Measurements from ENCODE around the gene TTC27.
"Not testable (repeated sequence)": the region's sequence is repeated elsewhere in the genome, so short reads cannot be mapped to it uniquely, and the experiment has no call there.

TTC27 gene

DNA sequence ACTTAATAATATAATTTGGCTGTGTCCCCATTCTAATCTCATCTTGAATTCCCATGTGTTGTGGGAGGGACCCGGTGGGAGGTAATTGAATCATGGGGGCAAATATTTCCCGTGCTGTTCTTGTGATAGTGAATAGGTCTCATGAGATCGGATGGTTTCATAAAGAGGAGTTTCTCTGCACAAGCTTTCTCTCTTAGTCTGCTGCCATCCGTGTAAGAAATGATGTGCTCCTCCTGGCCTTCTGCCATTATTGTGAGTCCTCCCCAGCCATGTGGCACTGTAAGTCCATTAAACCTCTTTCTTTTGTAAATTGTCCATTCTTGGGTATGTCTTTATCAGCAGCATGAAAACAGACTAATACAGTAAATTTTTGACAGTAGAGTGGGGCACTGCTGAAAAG, 216.4 kb downstream of the TTC27 start:
- in situ Hi-C loops (cut with MboI; ENCODE audit: low sequenced_read_pairs): no loop called here

DNA sequence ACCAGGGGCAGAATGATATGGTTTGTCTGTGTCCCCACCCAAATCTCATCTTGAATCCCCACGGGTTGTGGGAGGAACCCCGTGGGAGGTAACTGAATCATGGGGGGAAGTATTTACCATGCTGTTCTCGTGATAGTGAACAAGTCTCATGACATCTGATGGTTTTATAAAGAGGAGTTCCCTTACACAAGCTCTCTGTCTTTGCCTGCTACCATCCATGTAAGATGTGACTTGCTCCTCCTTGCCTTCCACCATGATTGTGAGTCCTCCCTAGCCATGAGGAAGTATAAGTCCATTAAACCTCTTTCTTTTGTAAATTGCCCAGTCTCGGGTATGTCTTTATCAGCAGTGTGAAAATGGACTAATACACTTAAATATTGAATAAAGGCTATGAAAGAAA, 218.4 kb downstream of the TTC27 start:
- in situ Hi-C loops (cut with MboI; ENCODE audit: low sequenced_read_pairs): not testable (repeated sequence)

DNA sequence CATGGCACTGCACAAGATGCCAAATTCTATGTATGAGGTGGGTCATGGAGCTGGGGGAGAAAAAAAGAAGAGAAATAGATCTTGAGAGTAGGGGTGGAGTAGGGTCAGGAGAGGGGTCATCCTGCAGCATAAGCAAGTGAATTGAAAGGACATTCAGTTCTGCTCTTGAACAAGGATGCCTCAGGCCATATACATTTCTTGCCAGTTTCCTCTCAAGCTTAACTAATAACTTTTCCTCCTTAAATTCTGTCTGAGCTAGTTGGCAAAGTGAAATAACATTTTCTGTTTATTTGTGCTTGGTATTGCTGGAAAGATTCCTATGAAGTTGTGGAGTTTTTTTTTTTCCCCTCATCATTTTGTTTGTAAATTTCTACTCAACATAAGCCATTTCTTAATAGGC, 219.9 kb downstream of the TTC27 start:
- in situ Hi-C loops (cut with MboI; ENCODE audit: low sequenced_read_pairs): no loop called here

DNA sequence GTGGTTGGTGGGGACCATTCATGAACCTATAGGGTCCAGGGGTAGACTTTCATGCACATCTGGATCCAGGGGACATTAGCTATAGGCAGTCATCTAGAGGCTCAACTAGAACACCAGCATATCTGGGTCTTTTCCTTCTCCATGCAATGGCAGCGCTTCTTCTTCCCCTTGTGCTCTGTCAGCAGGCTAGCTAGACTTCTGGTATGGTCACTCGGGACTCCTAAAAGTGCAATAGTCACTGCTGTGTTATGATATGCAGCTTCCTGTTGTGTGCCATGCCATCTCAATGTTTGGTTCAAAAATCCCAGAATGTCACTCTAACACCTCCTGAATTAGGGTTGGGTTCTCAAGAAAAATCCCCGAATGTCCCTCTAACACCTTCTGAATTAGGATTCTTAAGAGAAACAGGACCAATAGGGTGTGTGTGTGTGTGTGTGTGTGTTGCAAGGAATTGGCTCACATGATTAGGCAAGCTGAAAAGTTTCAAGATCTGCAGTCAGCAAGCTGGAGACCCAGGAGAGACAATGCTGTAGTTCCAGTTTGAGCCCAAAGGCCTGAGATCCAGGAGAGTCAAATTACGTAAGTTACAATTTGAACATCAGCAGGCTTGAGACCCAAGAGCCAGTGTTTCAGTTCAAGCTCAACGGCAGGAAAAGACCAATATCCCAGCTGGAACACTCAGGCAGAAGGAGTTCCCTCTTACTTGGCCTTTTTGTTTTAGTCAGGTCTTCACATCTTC, 221.8 kb downstream of the TTC27 start:
- in situ Hi-C loops (cut with MboI; ENCODE audit: low sequenced_read_pairs): no loop called here

DNA sequence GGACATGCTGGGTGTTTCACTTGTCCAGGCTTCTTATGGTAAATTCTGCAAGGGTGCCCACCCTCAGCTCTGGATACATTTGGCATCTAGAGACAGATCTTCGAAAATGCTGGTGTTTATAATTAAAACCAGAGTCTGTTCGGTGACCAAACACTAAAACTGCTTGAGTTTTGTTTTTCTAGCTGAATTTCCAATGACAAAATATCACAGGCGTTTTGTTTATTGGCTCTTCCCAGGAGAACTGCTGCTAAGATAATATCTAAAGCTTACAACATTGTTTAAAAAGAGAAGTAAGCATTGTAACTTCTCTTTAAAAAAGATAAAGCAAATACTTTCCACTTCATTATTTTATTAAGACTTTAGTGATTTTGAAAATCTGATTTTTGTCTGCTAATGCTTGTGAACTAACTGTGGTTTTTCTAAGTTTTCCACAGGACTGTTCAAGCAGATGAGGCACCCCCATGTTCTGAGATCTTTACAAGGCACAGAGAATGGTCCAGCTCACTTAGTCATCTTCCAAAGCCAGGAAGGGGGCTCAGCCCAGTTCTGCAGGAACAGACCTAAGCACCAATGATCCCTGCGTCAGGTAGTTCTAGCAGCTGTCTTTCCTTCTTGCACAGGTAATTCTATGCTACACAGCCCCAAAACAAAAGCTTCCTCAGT, 224.1 kb downstream of the TTC27 start:
- in situ Hi-C loops (cut with MboI; ENCODE audit: low sequenced_read_pairs): no loop called here

DNA sequence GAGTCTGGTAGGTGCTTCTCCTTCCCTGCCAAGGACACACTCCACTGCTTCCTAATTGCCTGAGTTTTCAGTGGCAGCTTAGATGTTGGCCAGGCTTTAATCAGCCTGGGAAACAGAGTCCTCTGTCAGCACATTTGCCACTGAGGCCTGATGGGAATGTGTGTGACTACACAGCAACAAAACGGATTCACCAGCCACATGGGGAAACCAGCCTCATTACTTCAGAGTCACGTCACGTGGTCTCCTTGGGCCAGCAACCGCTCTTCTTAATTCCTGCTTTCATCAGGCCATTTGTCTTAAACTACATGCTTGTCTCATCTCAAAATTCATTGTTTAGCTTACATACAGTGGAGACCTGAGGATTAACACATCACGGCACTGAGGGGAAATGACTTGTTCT, 225.0 kb downstream of the TTC27 start:
- in situ Hi-C loops (cut with MboI; ENCODE audit: low sequenced_read_pairs): no loop called here

DNA sequence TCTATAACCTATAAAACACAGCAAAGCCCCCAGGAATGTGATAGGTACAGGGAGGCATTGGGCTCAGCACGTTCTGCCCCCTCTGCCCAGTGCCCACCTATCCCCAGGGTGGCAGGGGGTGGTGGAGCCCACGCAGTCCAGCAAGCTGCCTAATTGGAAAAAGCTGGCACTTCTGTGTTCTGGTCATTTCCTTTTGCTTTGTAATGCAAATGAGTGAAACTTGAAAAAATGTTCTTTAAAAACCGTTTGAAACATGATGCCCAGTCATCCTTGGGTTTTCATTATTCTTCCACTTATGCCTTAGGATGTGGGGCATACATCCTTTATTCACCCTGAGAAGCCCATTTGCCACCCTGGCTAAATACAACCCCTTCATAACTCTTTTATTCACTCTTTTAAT, 229.0 kb downstream of the TTC27 start:
- in situ Hi-C loops (cut with MboI; ENCODE audit: low sequenced_read_pairs): no loop called here

DNA sequence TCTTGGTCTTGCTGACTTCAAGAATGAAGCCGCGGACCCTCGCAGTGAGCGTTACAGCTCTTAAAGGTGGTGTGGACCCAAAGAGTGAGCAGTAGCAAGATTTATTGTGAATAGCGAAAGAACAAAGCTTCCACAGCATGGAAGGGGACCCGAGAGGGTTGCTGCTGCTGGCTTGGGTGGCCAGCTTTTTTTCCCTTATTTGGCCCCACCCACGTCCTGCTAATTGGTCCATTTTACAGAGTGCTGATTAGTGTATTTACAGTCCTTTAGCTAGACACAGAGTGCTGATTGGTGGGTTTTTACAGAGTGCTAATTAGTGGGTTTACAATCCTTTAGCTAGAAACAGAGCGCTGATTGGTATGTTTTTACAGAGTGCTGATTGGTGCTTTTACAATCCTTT, 230.9 kb downstream of the TTC27 start:
- in situ Hi-C loops (cut with MboI; ENCODE audit: low sequenced_read_pairs): no loop called here

DNA sequence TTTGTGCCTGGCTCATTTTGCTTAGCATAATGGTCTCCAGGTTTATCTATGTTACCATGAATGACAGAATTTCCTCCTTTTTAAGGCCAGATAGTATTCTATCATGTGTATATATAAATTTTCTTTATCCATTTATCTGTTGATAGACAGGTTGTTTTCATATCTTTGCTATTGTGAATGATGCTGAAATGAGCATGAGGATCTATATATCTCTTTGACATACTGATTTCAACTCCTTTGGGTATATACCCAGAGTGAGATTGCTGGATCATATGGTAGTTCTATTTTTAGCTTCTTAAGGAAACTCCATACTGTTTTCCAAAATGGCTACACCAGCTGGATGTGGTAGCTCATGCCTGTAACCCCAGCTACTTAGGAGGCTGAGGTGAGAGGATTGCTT, 232.5 kb downstream of the TTC27 start:
- in situ Hi-C loops (cut with MboI; ENCODE audit: low sequenced_read_pairs): no loop called here

DNA sequence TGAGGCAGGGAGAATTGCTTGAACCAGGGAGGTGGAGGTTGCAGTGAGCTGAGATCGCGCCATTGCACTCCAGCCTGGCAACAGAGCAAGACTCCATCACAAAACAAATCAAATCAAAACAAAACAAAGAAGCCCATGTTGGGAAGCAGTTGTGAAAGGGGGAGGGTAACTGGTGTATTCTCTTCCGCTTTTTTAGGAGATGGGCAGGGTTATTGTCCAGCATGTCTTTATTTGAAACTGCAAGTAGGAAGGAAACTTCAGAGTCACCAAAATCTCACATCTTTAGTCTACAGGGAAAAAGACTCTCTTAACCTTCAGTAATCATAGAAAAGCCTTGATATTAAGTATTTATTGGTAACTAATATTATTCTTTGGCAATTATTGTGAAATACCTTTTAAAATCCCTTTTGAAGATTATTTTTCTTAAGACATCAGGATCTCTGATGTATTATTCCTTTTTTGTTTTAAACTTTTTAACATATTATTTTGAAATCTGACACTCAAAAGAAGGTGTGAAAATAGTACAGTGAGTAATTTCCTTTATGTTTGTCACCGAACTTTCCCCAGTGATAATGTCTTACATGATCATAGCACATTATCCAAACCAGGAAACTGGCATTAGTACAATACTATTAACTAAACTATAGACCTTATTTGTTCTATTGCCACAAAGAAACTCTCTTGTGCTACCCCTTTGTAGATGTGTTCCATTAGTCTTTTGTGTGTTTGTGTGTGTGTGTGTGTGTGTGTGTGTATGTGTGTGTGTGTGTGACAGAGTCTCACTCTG, 234.6 kb downstream of the TTC27 start:
- in situ Hi-C loops (cut with MboI; ENCODE audit: low sequenced_read_pairs): no loop called here

DNA sequence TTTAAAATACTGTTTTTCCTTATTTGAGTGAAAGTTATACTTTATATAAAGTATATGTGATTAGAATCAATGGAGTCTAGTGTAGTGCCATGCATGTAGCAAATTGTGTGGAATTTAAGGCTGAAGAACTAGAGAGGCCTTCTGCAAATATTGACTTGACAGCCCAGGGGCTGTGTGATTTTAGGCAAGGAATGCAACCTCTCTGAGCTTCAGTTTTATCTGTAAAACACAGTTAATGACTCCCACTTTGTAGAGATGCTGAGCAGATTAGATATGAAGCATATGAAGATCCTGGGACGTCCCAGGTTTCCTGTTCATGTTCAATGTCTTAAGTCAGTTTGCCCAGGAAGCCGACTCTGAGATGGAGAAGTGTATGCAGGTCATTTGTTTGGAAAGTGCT, 235.5 kb downstream of the TTC27 start:
- in situ Hi-C loops (cut with MboI; ENCODE audit: low sequenced_read_pairs): no loop called here

DNA sequence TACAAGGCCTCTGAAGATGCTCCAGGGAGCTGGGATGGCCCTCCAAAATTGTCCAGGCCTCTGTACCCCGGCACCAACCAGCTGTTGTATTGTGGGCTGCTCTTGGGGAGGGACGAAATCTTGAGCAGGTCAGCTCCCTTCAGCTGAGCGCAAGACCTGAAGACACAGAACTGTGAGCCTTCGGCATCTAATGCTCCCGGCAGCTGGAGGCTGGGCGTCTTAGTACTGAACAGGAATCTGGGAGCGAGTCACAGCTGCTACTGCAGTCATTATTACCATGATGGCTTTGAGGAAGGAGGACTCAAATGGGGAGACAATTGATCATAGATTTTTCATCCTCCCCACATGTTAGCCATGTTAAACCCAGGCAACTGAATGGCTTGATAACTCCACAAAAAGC, 236.0 kb downstream of the TTC27 start:
- in situ Hi-C loops (cut with MboI; ENCODE audit: low sequenced_read_pairs): no loop called here

DNA sequence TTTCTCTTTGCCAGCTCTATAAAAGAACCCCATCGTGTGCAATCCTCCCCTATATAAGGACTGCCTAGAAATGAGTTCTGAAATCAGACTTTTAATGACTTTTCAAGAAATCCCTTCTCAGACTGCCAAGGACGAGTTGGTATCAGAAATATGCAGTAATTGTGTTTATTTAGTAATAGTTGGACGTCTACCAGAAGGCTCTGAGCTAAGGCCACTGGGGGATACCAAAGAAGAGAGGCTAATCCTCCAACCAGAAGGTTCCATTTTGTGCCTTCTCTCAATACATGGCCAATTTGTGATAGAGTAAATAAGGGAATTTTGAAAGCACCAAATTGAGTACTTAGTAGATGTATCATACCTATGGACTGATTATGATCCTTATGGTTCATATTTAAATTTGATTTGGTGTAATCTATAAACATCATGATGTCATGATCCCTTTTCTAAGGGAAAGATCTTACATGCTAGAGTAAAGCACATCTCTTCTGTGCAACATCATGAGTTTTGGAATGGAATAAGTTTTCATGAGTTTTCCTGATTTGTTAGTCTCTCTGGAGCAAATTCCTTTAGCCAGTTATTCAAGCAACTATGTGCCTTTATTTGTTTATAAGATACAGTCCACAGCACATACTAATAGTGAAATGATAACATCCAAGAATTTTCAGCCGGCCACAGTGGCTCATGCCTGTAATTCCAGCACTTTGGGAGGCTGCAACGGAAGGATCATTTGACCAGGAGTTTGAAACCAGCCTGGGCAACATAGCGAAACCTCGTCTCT, 236.7 kb downstream of the TTC27 start:
- in situ Hi-C loops (cut with MboI; ENCODE audit: low sequenced_read_pairs): no loop called here

DNA sequence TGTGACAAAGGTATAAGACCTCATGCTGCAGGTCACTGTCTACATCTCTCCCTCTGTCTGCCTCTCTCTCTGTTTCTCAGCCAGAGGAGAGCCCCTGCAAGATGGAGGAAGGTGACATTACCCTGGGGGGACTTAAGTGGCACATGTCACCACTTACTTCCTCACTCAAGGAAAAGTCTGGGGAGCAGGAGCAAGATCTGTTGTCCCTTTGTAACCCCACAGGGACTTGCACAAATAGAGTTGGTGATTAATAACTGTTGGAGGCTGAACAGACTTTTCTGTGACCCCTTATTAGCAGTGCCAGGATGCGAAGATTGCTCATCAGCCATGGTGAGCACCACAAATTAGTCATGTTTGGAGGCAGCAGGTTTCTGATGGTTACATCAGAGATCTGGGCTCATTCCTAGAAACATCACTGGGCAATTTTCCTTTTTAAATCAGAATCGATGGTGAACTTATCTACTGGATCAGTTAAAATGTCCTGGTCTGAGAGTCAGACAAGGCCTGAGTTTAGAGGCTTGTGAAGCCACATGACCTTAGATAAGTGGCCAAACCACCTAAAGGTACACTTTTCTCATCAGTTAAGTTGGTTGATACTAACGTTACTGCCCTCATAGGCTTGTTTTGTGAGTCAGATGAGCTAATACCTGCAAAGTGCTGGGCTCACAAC, 237.7 kb downstream of the TTC27 start:
- in situ Hi-C loops (cut with MboI; ENCODE audit: low sequenced_read_pairs): no loop called here

DNA sequence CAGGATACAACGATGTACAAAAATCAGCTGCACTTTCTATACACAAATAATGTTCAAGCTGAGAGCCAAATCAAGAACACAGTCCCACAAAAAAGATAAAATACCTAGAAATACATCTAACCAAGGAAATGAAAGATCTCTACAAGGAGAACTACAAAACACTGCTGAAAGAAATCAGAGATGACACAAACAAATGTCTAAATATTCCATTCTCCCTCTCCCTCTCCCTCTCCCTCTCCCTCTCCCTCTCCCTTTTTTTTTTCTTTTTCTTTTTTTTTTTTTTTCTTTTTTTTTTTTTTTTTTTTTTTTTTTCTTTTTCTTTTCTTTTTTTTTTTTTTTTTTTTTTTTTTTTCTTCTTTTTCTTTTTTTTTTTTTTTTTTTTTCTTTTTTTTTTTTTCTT, 238.6 kb downstream of the TTC27 start:
- in situ Hi-C loops (cut with MboI; ENCODE audit: low sequenced_read_pairs): not testable (repeated sequence)

Measured in HL-60/S4 (cell line).